Eye (tissue), 1 donor: ENCODE measurements around the gene NOXO1.
"Not testable (repeated sequence)": the region's sequence is repeated elsewhere in the genome, so short reads cannot be mapped to it uniquely, and the experiment has no call there.

Experiments
- DNase-seq: peaks from one replicate; pipeline ENCODE4 v3.0.0-alpha.2; 2015

The NOXO1 gene

DNA sequence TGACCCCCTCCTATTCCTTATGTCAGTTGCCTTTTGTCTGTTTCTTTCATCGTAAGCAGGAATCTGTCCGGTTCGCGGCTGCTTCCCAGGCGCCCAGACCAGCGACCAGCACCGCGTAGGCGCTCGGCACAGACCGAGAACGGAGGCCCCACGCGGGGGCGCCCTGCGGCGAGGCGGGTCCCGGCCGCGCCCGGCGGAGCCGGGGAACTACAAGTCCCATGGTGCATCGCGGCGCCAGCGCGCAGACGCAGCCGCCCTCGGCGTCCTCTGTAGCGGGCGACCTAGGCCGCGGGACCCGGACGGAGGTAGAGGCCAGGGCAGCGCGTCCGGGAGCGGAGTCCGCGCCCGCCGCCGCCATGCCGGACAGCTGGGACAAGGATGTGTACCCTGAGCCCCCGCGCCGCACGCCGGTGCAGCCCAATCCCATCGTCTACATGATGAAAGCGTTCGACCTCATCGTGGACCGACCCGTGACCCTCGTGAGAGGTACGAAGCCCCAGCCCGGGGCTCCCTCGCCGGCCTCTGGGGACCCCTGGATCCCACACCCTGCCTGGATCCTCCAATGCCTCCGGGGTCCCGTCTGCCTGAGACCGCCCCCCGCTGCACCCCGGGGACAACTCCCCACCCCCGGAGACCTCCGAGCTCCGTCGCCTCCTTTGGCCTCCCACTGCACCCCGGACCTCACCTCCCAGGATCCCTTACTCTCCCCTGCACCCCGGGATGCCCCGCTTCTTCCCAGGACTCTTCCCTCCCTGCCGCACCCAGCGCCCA is 21.8 kb downstream of the NOXO1 start, which contains the start of gene NDUFB10:
TSS of gene NDUFB10 (plus strand) at position 270 of the 771 bp plus-strand sequence. CDS start at position 357, 87 bp downstream.
- peak; percentile 95 for DNase-seq

- no peak for DNase-seq
These were observed 22.5 kb downstream of the NOXO1 start for GRCh38 chr16:1958715-1959268.

DNA sequence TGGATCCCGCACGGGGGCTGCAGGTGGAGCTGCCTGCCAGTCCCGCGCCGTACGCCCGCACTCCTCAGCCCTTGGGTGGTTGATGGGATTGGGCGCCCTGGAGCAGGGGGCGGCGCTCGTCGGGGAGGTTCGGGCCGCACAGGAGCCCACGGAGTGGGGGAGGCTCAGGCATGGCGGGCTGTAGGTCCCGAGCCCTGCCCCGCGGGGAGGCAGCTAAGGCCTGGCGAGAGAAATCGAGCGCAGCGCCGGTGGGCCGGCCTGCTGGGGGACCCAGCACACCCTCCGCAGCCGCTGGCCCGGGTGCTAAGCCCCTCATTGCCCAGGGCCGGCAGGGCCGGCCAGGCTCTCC is 23.2 kb downstream of the NOXO1 start:
- not testable (repeated sequence) for DNase-seq

DNA sequence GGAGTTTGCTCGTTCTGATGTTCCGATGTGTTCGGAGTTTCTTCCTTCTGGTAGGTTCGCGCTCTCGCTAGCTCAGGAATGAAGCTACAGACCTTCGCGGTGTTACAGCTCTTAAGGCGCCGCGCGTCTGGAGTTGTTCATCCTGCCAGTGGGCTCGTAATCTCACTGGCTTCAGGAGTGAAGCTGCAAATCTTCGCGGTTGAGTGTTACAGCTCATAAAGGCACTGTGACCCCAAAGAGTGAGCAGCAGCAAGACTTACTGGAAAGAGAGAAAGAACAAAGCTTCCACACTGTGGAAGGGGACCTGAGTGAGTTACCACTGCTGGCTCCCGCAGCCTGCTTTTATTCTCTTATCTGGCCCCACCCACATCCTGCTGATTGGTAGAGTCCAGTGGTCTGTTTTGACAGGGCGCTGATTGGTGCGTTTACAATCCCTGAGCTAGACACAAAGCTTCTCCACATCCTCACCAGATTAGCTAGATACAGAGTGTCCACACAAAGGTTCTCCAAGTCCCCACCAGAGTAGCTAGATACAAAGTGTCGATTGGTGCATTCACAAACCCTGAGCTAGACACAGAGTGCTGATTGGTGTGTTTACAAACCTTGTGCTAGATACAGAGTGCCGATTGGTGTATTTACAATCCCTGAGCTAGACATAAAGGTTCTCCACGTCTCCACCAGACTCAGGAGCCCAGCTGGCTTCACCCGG is 23.7 kb downstream of the NOXO1 start:
- not testable (repeated sequence) for DNase-seq

GRCh38 chr16:1953734-1954133 is 27.5 kb downstream of the NOXO1 start:
- DNase-seq: no peak

- no peak for DNase-seq
These were observed 30.7 kb downstream of the NOXO1 start for GRCh38 chr16:1950559-1950958.

DNA sequence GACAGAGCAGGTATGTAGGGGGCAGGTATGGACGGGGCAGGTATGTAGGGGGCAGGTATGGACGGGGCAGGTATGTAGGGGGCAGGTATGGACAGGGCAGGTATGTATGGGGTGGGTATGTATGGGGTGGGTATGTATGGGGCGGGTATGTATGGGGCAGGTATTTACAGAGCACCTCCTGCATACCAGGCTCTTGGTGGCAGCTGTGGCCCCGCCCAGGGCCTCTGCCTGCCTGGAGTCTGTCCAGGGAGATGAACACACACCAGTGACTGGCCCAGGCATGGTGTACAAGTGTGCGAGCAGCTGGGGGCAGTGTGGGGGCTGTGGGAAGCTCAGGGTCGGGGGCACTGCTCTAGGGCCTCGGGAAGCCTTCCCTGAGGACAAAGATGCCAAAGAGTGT is 31.2 kb downstream of the NOXO1 start:
- no peak for DNase-seq

GRCh38 chr16:1949507-1949906 is 31.8 kb downstream of the NOXO1 start:
- no peak for DNase-seq

DNA sequence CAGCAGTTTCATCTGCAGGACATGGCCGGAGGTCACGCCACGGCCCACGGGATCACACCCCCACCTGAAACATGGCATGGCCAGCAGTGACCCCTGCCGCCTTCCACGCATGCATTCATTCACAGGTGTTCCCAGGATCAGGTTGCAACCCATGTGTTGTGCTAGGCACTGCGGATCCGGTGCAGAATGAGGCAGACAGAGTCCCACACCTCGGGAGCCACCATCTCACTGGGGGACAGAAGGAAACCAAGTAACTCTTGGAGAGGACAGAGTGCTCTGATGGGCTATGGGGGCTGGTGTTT is 33.9 kb downstream of the NOXO1 start:
- no peak for DNase-seq

- DNase-seq: no peak
These were observed 34.5 kb downstream of the NOXO1 start for GRCh38 chr16:1946495-1947368.

DNA sequence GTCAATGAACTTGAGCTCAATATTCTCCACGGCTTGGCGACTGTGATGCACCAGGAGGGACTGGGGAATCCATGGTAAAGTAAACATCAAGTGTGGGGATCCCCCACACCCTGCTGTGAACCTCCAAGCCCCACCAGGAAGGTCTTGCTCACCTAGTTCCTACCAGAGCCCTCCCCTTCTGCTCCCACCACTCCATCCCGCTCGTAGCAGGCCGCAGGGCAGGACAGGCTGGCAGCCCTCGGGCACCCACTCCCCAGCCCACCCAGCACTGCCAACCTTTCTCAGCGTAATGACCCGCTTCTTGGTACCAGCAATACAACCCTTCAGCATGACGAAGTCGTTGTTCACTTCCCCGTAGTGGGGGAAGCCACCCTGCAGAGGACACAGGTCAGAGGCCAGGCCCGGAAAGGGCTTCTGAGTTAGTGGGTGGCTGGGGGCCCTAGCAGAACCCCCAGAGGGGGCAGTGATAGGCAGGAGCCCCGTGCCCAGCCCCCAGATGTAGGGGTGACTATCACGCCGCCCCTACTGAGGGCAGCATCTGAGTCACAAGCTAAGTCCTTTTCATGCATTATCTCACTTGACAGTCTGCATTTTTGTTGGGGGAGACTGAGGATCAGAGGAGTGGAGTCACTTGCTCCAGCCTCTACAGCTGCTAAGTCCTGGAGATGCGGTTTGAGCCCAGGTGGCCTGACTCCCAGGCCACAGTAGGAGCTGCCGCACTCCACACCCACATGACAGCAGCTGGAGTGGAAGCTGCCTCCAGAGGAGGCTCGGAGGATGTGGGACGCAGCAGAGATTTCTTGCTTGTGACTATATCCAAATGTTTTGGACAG is 35.5 kb downstream of the NOXO1 start:
- DNase-seq: no peak

DNA sequence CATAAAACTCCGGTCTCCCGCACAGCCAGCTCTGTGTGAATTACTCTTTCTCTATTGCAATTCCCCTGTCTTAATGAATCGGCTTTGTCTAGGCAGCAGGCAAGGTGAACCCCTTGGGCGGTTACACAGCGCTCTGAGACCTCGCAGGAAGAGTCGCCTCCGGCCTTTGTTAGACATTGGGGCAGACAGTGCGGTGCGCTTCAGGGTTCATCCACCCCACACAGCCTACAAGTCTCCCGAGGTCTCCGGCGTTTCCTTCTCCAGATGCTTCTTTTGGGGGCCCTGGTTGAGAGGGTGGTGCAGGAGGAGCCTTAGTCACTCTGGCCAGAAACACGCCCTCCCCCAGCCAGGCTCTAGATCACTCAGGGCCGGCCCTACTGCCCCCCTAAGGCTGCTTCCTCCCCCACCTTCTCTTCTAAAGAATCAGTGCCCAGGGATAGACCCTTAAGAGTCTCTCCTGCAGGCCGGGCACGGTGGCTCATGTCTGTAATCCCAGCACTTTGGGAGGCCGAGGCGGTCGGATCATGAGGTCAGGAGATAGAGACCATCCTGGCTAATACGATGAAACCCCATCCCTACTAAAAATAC is 36.6 kb downstream of the NOXO1 start:
- DNase-seq: no peak

DNA sequence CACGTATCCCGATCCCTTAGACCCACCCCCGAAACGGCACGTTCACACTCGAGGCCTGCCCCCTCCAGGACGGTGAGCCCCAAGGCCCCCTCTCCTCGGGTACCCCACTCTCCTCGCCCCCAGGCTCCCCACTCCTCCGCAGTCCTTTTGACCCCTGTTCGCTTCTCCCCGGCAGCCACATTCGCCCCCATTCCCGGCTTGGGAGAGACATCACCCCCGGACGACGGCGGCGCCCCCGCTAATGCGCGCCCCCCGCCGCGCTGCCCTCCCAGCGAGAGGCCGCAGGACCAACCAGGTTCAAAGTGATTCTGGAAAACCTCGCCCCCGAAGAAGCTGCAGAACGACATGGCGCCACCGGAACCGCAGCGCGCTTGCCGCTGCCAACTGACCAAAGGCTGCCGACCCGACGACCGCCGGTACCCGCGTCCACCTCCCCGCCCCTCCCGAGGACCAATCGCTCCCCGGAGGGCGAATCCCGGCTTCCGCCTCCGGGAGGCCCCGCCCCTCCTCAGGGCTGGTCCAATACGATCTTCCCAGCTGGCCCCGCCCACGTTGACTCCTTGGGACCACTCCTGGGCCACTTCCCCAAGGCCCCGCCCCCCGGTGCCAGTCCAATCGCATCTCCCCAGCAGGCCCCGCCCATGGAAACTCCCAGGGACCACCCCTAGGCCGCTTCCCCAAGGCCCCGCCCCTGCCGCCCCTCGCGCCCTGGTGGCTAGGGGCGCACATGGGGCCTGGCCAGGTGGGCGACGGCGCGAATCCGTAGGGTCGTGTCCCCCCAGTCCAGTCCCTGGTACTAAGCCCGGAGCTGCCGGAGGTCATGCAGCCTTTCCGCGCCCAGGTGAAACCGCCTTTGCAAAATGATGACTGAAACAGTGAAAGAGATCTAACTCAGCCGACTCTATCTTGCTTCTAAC is 38.2 kb downstream of the NOXO1 start, which contains the start of gene MSRB1:
TSS of gene MSRB1 (minus strand) at position 390 of the 917 bp plus-strand sequence. CDS start at position 347, 43 bp downstream.
- DNase-seq: peak; percentile 99

DNA sequence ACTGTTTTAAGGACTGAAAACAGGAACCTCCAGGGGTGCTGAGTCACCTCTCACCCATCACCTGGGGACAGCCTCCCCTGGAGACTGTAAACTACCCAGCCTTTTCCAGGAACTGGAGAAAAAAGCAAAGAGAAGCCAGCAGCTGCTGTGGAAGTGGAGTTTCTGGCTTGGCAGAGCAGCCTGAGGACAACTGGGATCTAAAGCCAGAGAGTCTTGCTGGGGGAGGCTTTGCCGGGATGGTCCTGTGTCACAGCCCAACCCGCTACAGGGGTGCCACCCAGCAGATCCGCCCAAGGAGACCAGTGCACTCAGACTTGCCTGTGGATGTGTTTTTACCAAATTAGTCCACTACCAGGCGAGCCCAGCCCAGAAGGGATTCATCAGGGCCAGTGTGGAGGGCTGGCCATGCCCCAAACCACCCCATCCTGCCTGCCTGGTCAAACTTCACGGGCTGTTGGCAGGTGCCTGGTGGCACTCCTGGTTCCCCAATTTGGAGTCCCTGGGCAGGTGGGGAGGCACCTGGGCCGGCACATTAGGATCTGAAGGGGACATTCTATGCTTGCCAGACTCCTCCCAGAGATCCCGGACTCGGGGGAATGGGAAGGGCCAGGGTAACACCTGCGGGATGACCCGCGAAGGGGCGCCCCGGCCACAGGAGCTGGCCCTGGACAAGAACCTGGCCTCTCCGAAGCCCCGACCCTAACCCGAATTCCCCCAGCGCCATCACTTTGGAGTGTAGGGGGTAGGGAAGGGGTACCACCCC is 39.0 kb downstream of the NOXO1 start:
- no peak for DNase-seq

- no peak for DNase-seq
These were observed 39.9 kb downstream of the NOXO1 start for GRCh38 chr16:1941162-1942046.

GRCh38 chr16:1940273-1941161 is 40.8 kb downstream of the NOXO1 start:
- no peak for DNase-seq

GRCh38 chr16:1939833-1940232 is 41.4 kb downstream of the NOXO1 start:
- not testable (repeated sequence) for DNase-seq

- DNase-seq: no peak
These were observed 42.4 kb downstream of the NOXO1 start for GRCh38 chr16:1938910-1939309.
